ENCODE measurements around the gene SPDYE11. TPM values are rescaled to one million over a fixed set of nuclear protein-coding genes. Genes with fewer than 3 reads are reported as not detected.
"Not testable (repeated sequence)": the region's sequence is repeated elsewhere in the genome, so short reads cannot be mapped to it uniquely, and the experiment has no call there.

SPDYE11 gene
- total and polyA plus RNA-seq, 2 of the 8 experiments (the other 6 are each of a cell fraction or from before 2014, with no cell fraction given) = not detected

DNA sequence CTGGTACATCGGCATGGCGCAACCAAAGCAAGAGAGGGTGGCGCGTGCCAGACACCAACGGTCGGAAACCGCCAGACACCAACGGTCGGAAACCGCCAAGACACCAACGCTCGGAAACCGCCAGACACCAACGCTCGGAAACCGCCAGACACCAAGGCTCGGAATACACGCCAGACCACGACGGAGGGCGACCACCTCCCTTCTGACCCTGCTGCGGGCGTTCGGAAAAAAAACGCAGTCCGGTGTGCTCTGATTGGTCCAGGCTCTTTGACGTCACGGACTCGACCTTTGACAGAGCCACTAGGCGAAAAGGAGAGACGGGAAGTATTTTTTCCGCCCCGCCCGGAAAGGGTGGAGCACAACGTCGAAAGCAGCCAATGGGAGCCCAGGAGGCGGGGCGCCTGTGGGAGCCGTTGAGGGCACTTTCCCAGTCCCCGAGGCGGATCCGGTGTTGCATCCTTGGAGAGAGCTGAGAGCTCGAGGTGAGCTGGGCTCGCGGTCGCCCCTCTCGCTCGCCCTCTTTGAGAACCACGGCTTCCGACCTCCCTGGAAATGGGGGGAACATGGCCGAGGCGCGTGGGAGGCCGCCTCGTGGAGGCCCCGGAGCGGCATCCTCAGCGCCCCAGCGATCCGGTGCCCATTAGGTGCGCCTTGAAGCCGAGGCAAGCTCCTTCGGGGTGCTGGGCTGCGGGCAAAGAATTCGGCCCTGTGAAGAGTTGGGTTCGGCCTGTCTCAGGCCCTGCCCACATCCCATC lies 51.8 kb downstream of the SPDYE11 start:
- H4K20me1 ChIP-seq (replicated peaks in 1 of 2; ENCODE audit: control insufficient read depth in 1 of 2, insufficient read depth in 2 of 2, low read length in 2 of 2); H3K4ac ChIP-seq (replicated peaks; ENCODE audit: insufficient read length, low read depth, low read length); H4K5ac ChIP-seq (ENCODE audit: insufficient read length, low read depth, low read length); POLR2A ChIA-PET (ENCODE audit: partially characterized antibody); H3K36me3 ChIP-seq (ENCODE audit: control insufficient read depth in 2 of 4, insufficient read depth in 4 of 4, low read length in 3 of 4); H3K27me3 ChIP-seq (replicated peaks in 1 of 4; ENCODE audit: control insufficient read depth in 3 of 4, extremely low read depth in 1 of 4, insufficient read depth in 3 of 4, low read length in 3 of 4); H4K91ac ChIP-seq (replicated peaks; ENCODE audit: insufficient read length, low read length); H3K18ac ChIP-seq (ENCODE audit: extremely low read depth, low read length); H3K79me1 ChIP-seq (ENCODE audit: low read depth, low read length); CTCF ChIA-PET (ENCODE audit: partially characterized antibody); H4K8ac ChIP-seq (ENCODE audit: extremely low read depth, insufficient read depth, low read length); H3K27ac ChIP-seq (ENCODE audit: low read depth, low read length); H2AFZ ChIP-seq (ENCODE audit: low read length); H2BK15ac ChIP-seq (ENCODE audit: low read length); FAIRE-seq; H3K23ac ChIP-seq (ENCODE audit: insufficient read length); H2AK5ac ChIP-seq (ENCODE audit: low read depth, low read length); H2BK5ac ChIP-seq (ENCODE audit: low read depth, low read length); H3K4me1 ChIP-seq (replicated peaks in 1 of 4; ENCODE audit: control insufficient read depth in 3 of 4, insufficient read depth in 4 of 4, low read length in 3 of 4); H3K14ac ChIP-seq (ENCODE audit: insufficient read length); H3K79me2 ChIP-seq (ENCODE audit: control insufficient read depth in 1 of 2, insufficient read depth in 2 of 2, low read length in 2 of 2); H2BK12ac ChIP-seq (ENCODE audit: low read depth, low read length); H3K23me2 ChIP-seq (ENCODE audit: low read depth, low read length); H2BK120ac ChIP-seq (replicated peaks; ENCODE audit: low read depth, low read length); H2BK20ac ChIP-seq (ENCODE audit: low read length); H3K9me3 ChIP-seq (ENCODE audit: insufficient read depth in 2 of 2, low read depth in 1 of 2, low read length in 1 of 2); H3K56ac ChIP-seq (replicated peaks; ENCODE audit: insufficient read length, low read depth, low read length): not testable (repeated sequence)
- TF ChIP-seq TBP (IDR thresholded peaks at IDR 0.05; ENCODE audit: low read depth, low read length) (peak; percentile 84), TAF1 (IDR thresholded peaks at IDR 0.05; ENCODE audit: low read depth, low read length) (peak; percentile 90), POLR2AphosphoS5 (IDR thresholded peaks at IDR 0.05; ENCODE audit: low read depth, low read length) (peak; percentile 89), POLR2A (IDR thresholded peaks at IDR 0.05; ENCODE audit: control extremely low read depth in 1 of 2, low read depth in 2 of 2, low read length in 2 of 2) (peak; percentile 82 to 87), PHF8 (conservative IDR thresholded peaks at IDR 0.05; ENCODE audit: low read depth, low read length) (peak; percentile 29; the same call in 1 of the 2 replicates)
- 1% methylated on average over 35 of the region's 66 CpGs; no CpG with 5 or more reads in 1 of the 2 experiments for WGBS, 2 experiments (ENCODE audit: extremely low coverage in 1 of 2, insufficient coverage in 1 of 2, insufficient read length in 1 of 2, insufficient replicate concordance in 2 of 2, low coverage in 1 of 2, low lambda C conversion rate in 2 of 2, missing lambda C conversion rate in 1 of 2)
- Histone ChIP-seq H3K9ac (replicated peaks in 1 of 4; ENCODE audit: extremely low read depth in 1 of 4, low read depth in 3 of 4, low read length in 3 of 4) (peak overlapping the region; percentile 20 to 69 (median 46); a peak in 6 of 7 replicates), H3K4me3 (ENCODE audit: extremely low read depth in 1 of 4, insufficient read depth in 2 of 4, low read depth in 3 of 4, low read length in 4 of 4) (peak overlapping the region; percentile 41 to 66 (median 51)), H3K4me2 (ENCODE audit: insufficient read depth in 1 of 2, low read depth in 2 of 2, low read length in 2 of 2) (peak overlapping the region in 1 of 2 experiments; percentile 33; a peak in 2 of 4 replicates)
- DNase-seq (ENCODE audit: low read depth in 1 of 2, low spot score in 2 of 2) = peak; percentile 67 to 90
